ENCODE data around the gene HOXB7.

HOXB7 gene

DNA sequence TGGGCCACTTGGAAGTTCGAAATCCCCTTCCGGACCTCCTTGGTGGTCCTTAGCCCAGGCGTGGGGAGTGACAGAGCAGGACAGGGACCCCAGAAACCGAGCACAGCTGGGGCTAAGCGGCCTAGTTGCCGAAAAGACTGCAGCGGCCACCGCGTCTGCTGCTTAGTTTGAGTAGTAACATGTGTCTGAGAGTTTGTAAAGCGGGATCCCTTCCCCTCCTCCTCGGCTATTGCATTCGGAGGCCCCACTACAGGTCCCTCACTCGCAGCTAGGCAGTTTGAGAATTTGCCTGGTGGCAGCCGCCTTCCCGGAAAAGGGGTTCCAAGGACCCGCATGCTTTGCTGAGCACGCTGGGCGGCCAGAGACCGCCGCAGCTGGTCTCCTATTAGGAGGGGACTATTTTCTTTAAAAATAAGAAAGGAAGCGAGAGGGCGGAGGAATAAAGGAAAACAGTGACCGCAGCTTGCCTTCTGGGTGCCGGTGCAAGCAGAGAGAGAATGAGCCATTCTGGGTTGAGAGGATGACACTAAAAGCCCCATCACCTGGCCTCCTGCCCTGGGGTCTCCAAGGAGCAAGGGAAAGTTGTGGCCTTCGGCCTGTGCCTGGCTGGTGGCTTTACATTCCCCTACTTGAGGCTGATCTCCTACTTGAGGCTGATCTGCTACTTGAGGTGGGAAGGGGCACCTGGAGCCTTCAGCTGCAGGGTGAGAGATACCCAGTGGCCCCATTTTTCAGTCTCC lies 16.1 kb downstream of the HOXB7 start:
- DNase-seq: no peak

DNA sequence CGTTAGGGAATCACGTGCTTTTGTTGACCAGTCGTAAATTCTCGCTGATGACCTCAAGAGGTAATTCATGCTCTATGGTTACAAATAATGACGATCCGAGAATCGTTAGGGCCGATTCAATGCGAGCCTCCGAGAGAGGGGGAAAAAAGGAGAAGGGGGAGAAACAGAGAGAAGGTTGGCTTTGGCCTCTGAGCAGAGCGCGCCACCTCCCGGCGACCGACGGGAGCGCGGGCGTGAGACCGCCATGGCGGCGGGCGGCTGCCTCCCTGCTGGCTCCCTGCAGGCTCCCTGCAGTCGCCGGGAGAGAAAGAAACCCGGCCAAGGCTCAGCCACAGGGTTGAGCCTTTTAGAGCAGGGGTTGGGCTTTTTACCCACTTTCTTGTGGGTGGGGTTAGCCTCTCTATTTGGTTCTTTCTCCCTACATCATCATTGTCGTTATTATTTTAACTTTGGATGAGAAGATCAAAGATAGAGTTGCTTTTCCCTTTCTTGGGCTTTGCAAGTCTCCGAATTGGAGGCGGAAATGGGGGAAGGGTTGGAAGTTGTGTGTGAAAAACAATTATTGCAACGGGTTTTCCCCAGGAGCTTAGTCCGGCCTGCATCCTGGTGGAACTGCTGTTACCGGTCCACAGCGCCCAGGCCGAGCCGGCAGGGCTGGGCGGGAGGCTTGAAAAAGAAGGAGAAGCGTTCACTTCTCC lies 16.8 kb downstream of the HOXB7 start:
- DNase-seq: peak; percentile 69 to 91

DNA sequence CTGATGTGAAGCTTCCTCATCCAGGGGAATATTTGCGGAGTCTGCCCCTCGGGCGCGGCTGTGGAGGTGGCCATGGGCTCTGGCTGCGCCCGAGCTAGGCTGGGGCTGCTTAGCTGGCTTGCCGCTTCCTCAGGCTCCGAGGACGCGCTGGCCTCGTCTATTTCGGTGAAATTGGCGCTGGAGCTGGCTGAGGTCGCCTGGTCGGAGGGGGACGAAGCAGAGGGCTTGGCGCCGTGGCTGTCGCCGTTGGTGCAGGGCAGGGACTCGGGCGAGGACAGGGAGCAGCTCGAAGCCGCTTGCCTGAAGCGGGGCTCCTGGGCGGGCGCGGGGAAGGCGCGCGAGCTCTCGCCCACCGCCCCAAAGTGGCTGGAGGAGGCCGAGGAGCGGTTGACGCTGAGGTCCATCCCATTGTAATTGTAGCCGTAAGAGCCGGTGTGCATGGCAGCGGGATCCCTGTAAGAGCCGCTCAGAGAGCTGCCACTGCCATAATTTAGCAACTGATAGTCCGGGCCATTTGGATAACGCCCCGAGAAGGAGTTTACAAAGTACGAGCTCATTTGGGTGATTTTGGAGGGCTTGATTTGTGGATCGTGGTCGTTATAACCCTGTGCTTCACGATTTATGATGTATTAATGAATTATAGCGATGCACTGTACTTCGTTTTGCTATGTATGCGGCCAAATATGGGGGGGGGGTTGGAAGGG lies 17.5 kb downstream of the HOXB7 start, which contains the start of gene HOXB5:
TSS of gene HOXB5 (minus strand) at position 654 of the 704 bp plus-strand sequence. CDS start at position 557, 97 bp downstream.
- peak; percentile 51 to 80 for DNase-seq

DNA sequence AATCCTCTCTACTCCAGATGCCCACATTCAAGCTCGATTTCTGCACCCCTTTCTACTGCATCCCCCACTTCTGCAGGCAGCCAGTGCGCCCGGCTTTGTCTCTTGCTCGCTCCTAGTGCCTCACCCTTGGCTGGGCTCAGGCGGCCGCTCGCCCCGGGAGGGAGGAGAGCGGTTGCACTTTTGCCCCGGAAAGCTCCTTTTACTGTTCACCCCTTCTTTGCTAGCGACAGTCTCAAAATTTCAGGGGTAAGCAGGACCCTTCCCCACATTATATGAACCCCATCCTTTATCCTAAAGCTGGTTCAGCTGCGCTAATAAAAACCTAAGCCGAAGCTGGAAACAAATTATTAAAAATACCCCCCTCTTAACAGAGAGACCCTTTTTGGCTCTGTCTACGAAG lies 18.2 kb downstream of the HOXB7 start:
- DNase-seq: peak in 1 of 2 experiments; percentile 26

DNA sequence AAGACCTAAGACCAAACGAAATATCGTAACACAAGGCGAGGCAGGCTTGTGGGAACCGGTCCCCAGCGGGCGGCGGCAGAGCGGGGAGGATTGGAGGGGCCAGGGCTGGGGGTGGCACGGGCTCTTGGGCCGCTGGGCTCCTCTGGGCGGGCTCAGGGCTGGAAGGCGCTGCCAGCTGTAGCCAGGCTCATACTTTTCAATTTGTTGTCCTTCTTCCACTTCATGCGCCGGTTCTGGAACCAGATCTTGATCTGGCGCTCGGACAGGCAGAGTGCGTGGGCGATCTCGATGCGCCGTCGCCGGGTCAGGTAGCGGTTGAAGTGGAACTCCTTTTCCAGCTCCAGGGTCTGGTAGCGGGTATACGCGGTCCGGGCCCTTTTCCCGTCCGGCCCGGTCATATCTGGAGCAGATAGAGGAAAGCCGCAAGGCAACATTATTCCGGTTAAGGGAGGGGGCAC lies 18.7 kb downstream of the HOXB7 start:
- DNase-seq: no peak

DNA sequence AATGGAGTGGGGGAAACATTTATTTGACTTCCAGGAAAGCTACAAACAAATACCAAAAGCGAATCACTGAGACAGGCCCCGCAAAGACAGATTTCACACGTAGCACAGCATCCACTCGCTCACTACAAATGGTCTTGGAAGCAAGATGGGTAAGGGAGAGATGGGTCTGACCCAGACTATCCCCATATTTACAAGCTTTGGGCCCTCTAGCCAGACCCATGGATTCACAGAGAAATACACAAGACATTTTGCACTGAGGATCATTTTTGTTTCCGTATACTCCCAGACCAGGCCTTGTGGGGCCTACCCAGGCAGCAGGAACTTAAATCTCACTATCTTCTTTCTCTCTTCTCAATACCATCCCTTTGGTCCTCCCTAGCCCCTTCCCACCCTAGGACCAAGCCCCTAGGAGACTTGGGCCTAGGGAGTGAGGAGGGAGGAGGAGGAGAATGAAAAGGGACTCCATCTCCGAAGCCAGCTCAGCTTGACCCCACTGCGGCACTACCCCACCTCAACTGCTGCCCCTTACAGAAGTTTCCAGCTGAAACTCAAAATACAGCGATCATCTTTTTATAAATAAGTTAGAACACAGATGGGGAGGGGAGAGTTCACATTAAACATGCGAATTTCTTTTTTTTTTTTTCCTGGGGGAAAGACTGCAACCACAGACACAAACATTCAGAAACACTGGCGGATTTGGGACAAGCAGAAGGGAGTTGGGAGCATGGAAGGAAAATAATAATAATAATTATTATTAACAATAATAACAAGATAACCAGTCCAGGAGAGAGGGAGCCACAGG lies 19.4 kb downstream of the HOXB7 start:
- no peak for DNase-seq

DNA sequence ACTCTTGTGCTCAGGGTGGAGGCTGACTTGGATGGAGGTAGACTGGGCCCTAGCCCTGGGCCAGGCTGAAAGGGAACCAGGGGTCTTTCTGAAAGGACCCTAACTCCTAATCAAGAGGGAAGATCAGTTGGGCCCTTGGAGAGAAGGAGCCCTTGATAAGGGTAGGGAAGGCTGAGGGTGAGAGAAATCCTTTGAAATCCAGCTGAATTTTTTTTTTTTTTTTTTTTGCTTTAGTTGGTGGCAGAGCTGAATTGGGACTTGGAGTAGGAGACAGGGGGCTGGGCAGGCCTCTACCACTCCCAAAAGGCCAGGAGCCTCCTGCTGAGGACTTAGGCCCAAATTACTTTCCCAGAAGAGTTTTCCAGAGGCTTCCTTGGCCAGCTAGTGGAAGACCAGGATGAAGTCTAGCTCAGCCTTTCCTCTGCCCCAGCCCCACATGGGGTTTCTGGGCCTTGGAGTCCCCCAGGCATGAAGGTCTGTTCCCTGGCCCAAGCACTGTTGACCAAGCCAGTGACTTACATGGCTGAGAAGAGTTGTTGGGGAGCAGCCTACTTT lies 20.1 kb downstream of the HOXB7 start:
- no peak for DNase-seq

DNA sequence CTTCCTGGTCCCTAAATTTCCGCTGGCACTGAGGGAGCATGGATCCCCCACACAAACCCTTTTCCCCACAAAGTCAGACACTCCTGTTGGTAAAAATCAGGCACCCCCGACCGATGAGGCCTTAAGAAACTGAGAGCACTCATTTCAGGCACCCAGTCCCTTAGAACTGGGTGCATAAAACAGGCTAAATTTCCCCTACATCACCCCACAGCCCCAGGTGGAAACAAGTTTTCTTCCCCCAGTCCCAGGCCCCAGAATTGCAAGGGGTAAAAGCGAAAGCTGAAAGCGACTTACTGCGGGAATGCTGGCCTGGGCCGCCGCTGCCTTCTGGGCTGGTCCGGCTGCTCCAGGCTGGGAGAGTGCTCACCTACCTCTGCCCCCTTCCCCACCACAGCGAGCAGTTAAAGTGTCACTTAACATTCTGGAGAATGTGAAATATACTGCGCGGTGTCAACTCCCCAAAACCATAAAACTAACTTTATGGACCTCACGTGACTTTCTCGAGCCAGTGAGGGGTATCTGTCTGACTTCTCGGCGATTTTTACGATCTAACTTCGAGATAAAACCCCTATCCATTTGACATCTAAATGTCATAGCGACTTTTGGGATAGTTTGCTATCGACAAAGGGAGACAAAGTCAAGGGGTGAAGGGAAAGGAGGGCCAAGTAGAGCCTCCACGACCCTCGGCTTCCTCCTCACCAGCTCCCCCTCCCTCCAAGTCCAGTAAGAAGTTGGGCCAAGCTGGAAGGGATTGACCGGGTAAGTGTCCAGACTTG lies 20.8 kb downstream of the HOXB7 start, which contains the start of gene HOXB3:
TSS of gene HOXB3 (minus strand) at position 411 of the 776 bp plus-strand sequence. CDS start 37,767 bp downstream, outside the sequence.
- no peak for DNase-seq

DNA sequence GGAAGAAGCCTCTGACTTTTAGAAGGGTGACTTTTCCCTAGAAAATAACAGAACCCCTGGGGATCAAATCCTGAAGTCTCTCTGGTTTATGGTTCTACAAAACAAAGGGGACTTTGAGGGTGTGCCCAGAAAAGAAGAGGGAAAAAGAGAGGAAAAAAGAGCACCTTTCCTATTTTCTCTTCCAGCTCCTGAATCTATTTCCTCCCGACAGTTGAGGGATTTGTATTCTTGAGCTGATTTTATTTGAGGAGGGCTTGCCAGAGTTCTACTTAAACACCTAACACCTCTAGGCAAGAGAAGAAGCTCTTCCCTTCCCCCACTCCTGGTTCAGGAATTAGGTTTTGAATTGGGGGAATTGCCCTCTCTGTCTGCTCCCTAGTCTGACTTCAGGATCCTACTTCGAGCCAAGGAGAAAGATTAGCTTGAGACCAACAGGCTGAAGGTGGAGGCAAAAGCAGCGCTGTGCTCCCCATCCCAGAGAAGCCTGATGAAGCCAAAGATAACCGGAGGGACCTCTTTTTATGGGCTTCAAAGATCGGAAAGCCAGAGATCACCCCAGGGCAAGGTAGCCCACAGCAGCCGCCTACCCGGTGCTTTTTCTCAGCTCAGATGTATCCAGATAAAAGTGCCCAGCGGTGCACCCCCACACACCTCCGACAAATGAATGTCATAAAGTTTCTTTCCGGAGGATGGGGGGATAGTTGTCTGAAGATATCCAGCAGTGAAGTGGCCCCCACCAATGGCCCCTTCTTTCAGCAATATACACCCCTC lies 21.6 kb downstream of the HOXB7 start:
- DNase-seq: no peak

DNA sequence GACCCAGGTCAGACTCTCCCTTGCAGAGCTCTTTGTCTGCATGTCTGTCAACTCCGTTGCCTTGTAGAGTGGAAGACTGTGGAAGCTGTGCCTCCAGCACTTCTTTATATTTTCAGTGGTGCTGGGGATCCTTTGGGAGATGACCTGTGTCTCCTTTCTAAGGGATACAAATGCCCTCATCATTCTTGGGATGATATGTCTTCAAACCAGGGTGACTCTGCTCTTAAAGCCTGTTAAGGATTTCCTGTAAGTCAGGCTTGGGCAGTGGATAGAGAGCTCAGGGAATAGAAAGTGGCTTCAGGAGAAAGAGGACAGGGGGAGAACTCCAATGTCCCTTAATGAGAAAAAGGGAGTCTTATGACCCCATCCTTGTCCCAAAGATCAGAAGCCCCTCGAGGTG lies 22.3 kb downstream of the HOXB7 start:
- DNase-seq: no peak

DNA sequence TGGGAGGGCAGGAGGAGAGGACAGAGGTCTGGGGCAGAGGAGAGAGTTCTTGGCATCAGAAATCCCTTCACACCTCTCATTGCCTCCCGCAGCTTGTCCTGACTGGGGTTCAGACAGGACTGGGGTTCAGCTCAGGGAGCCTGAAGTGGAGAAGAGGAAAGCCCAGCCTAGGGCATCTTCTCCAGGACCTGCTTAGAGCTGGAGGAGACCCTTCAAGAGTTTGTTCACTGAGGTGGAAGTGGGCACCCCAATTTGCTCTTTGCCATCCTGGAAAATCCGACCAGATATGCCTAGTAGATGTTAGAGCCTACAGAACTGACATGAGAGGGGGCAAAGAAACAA lies 22.8 kb downstream of the HOXB7 start:
- DNase-seq: no peak

DNA sequence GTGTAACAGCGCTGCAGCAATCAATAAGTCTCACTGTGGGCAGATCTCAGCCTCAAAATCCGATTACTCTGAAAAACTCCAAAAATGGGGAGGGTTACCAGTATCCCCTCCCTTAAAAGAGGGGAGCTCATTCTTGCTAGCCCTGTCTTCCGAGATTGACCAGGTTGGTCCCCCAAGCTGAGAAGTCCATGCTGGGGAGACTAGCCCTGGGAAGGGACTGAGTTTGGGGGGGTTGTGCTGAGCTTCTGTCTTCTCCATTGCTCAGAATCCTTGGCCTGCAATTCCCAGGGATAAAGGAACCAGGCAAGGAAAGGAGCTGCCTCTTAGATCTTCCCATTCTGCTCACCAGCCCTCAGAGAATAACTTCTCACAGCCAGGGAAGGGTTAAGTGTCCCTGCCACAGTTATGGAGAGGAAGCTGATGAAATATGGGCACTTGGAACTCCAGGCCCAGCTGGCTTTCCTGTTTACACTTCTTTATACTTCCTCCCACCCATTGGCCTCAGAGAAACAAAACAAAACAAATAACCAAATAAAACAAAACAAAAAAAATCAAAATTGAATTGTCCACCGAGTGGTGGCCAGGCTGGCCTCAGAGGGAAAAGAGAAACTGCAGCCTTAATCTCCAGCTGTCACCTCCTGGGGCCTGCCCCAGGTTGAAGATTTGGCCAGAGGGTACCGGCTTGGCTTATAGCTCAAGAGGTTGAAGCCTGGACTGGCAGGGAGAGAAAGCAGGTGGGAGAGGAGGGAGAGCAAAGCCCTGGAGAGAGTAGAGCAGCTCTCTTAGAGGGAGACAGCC lies 23.3 kb downstream of the HOXB7 start:
- DNase-seq: no peak

DNA sequence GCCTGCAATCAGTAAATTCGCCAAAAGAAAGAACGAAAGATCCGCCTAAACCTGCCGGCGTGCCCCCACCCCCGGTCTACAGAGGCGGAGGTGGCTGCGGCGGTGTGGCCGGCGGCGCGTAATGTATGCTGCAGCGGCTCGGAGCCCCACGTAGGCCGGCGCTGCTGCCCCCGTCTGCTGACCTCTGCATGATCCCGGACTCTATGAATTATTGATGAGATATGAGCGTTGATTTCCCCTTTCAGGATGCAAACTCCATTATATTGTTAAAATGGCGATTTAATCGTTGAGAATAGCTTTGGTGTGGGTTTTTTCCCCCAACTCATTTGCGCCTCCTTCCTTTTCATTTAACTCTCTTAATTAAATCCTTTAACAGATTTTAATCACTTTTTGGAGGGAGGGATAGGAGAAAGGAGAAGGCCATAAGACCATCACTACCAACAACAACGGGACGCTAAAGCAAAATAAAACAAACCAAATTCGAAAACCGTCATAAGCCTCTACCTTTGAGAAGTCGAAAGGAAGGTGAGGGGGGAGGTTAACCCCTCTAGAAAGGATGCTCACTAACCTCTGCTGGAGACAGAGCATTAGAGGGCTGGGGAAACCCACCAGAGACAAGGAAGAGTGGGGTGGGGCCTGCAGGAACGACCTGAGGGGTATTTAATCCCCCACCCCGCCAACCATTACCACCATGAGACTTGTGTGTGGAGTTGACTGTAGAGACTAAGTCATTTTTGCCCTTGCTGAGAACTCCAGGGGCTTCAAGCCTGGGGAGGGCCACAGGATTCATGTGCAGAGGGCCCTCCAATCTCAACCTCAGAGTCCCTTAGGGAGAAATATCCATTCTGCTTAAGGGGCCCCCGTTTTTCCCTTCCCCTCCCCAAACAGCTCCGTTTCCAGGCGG lies 24.2 kb downstream of the HOXB7 start:
- DNase-seq: no peak

DNA sequence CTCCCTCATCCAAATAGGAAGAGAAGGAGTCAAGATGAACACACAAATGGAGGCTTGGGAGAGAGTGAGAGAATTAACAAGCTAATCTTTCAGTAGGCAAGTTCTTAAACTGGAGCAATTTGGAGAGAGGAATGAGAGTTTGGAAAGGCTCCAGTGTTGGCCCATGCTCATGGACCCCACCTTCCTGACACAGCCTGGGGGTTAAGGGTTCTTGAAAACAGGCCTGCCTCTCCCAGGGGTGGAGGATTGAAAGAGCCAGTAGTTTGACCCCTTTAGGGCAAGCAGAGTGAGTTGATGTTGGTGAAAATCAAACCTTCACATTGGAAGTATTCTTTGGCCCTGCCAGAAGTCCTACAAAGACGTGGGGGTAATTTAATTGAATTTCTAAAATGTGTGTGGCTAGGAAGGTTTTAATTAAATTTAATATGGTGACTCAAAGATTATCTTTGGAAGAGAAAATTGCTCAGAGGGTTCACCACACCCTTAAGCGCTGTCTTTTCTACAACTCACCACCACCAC lies 26.5 kb downstream of the HOXB7 start:
- DNase-seq: no peak

DNA sequence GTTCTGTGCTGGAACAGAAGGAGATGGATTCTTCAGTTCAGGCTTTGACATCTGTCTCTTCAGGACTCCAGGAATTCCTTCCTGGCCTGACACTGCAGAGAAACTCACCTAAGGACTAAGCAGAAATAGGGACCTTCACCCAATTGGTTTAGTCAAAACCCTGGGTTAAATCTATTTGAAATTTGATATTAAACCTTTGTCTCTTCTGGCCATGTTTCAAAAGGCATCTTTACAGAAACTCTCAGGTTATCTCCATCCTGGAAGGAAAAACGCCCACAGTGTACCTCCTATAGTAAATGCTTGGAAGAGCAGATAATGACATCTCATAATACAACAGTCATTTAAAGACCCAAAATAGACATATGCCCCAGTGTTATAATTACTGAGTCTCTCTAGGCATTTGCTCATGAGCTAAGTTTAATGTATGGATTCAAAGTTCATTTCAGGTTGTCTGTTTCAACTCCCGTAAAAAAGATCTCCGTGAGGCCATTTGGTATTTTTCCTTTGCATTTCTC lies 27.1 kb downstream of the HOXB7 start:
- DNase-seq: no peak

DNA sequence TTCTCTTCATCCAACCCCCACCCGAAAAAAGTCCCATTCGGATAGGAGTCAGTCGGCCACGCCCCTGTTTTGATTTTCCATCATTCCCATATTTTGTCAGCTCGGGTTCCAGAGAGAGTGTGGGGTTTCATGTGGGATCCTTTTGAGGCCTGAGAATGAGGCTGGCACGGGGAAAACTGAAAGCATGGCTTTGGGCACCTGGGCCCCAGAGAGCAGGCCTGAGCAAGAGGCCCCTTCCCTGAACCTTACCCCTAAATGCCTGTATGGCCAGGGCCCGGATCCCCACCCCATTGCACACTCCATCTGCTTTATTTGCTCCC lies 28.1 kb downstream of the HOXB7 start:
- DNase-seq: no peak

DNA sequence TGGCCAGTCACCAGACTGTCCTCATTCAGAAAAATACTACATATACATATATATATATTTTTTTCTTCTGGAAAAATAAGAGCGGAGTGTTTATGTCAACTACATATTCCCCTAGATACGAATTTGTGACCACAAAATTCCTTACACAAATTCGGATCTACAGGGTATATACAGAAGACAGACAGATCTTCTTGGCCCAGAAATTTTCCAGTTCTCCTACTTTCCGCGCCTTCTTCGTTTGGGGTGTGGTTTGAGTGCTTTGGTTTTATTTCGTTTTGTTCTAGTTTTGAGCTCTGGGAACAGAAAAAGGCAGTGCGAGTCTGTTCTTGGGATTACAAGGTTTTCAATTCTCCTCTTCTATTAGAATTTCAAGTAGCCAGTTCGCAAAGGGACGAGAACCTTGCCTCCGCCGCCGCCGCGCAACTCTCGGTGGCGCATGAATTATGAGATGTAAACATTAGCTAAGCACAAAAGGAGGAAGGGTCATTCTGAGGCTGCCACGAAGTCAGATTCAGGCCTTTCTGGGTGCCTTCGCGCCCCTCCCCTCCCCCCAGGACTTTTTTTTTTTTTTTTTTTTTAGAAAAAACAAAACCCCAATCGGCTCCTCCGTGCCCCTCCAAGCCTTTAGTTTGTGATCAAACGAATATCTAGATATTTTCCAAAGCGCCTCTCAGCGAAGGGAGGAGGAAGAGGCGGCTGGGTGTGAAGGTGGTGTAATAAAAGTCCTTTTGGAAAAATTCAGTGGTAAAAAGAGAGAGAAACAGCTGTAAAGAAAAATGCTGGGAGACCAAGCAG lies 30.9 kb downstream of the HOXB7 start:
- DNase-seq: peak in 1 of 2 experiments; percentile 51

DNA sequence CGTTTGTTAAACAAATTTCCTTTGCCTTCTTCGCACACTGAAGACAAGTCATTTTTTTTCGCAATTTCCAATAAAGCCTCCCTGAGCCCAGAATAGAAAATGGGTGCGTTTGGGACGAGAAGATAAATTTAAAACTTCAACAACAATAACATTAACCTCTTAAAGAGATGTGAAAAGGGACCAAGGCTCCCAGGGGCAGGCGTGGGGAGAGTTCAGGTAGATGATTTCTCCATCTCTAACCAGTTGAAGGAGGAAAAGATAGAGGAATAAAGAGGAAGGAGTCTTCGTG lies 31.4 kb downstream of the HOXB7 start:
- no peak for DNase-seq

Data from NCI-H526 (cell line).